ENCODE results near the gene FAM107A. TPM values are rescaled to one million over a fixed set of nuclear protein-coding genes. Genes with fewer than 3 reads are reported as not detected.

FAM107A gene
- total and polyA plus RNA-seq, 2 of the 13 experiments (the other 11 are each of a cell fraction or from before 2014, with no cell fraction given), result not detected

- no peak; a peak in 1 of 4 replicates for TF ChIP-seq HMGXB4 (CRISPR knock-in tag; IDR thresholded peaks at IDR 0.05; ENCODE audit: borderline replicate concordance in 1 of 2, low read depth in 1 of 2)
- TF ChIP-seq ZBTB7A (CRISPR knock-in tag; IDR thresholded peaks at IDR 0.05), result peak; percentile 84
- TF ChIP-seq ZBTB21 (CRISPR knock-in tag; IDR thresholded peaks at IDR 0.05), result no peak
- TF ChIP-seq THRA (CRISPR knock-in tag; IDR thresholded peaks at IDR 0.05; ENCODE audit: borderline replicate concordance), result peak; percentile 73
- TF ChIP-seq, protein P1, sequence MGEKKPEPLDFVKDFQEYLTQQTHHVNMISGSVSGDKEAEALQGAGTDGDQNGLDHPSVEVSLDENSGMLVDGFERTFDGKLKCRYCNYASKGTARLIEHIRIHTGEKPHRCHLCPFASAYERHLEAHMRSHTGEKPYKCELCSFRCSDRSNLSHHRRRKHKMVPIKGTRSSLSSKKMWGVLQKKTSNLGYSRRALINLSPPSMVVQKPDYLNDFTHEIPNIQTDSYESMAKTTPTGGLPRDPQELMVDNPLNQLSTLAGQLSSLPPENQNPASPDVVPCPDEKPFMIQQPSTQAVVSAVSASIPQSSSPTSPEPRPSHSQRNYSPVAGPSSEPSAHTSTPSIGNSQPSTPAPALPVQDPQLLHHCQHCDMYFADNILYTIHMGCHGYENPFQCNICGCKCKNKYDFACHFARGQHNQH (CRISPR knock-in tag; IDR thresholded peaks at IDR 0.05), result peak; percentile 74; the same call in 1 of the 2 replicates
- TF ChIP-seq BCL3 (CRISPR knock-in tag; IDR thresholded peaks at IDR 0.05), result 0 out of 2 replicates have a peak, but pooled peaks have one; percentile 60
- TF ChIP-seq, protein P2, sequence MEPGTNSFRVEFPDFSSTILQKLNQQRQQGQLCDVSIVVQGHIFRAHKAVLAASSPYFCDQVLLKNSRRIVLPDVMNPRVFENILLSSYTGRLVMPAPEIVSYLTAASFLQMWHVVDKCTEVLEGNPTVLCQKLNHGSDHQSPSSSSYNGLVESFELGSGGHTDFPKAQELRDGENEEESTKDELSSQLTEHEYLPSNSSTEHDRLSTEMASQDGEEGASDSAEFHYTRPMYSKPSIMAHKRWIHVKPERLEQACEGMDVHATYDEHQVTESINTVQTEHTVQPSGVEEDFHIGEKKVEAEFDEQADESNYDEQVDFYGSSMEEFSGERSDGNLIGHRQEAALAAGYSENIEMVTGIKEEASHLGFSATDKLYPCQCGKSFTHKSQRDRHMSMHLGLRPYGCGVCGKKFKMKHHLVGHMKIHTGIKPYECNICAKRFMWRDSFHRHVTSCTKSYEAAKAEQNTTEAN (CRISPR knock-in tag; conservative IDR thresholded peaks at IDR 0.05), result peak; percentile 74; the same call in 1 of the 2 replicates
- no peak; the same call in none of the 2 replicates for TF ChIP-seq ZNF276 (CRISPR knock-in tag; IDR thresholded peaks at IDR 0.05; ENCODE audit: low read depth)
- no peak for TF ChIP-seq CC2D1A (CRISPR knock-in tag; IDR thresholded peaks at IDR 0.05)
- no peak for TF ChIP-seq MBNL3 (CRISPR knock-in tag; conservative IDR thresholded peaks at IDR 0.05)
- TF ChIP-seq ZNF496 (CRISPR knock-in tag; IDR thresholded peaks at IDR 0.05; ENCODE audit: insufficient replicate concordance), result no peak
- TF ChIP-seq SALL1 (CRISPR knock-in tag; IDR thresholded peaks at IDR 0.05), result peak; percentile 90
- TF ChIP-seq ZSCAN31 (CRISPR knock-in tag; IDR thresholded peaks at IDR 0.05; ENCODE audit: low read depth), result peak; percentile 59; the same call in 1 of the 2 replicates
- TF ChIP-seq TOPORS (CRISPR knock-in tag; IDR thresholded peaks at IDR 0.05), result 0 out of 2 replicates have a peak, but pooled peaks have one; percentile 29
- TF ChIP-seq ZNF619 (CRISPR knock-in tag; IDR thresholded peaks at IDR 0.05), result no peak
- no peak for TF ChIP-seq HNF4G (IDR thresholded peaks at IDR 0.05; ENCODE audit: borderline replicate concordance, low read depth, low read length)
- 0 out of 2 replicates have a peak, but pooled peaks have one; percentile 32 for TF ChIP-seq HNF4G (CRISPR knock-in tag; IDR thresholded peaks at IDR 0.05; ENCODE audit: borderline replicate concordance, low read depth)
- TF ChIP-seq HOXA5 (CRISPR knock-in tag; IDR thresholded peaks at IDR 0.05), result no peak
These were observed 56.5 kb downstream of the FAM107A start (continued) for GRCh38 chr3:58520403-58521335.

Measured in HepG2 (cell line).